C4-2B (cell line): ENCODE data around the gene ZFYVE26.

ENCODE experiments used
- H3K27ac ChIP-seq: fragments of 450-650 bp; 2 replicates; pipeline ENCODE4 v1.5.1; 2017
- CTCF ChIP-seq: fragments of 450-650 bp; conservative IDR thresholded peaks from 2 replicates; pipeline ENCODE4 v1.5.1; 2017; ENCODE audit warnings: mild to moderate bottlenecking
- ZFX ChIP-seq: fragments of 450-650 bp; IDR thresholded peaks from 2 replicates; pipeline ENCODE4 v1.6.1; 2017

ZFYVE26 gene

GRCh38 chr14:67765192-67765834, 51.1 kb downstream of the ZFYVE26 start:
- H3K27ac ChIP-seq, result no peak overlapping the region
- TF ChIP-seq ZFX, result no peak
- TF ChIP-seq CTCF, result no peak

DNA sequence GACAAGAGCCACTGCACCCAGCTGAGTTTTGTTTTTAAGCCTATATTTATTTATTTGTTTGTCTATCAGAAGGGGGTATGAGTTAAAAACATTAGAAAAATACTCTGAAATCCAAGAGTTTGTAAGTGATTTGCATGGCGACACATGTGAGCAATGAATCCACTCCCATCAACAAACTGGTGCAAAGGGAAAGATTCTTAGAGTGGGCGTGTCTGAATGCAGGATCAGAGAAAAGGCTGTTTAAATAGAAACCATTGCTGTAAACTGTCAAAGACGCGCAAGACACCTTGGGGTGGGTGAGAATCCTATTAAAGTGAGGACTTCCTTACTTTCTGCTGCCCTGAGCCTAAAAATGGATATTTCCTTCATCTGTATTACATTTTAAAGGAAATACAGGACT, 51.9 kb downstream of the ZFYVE26 start:
- no peak for TF ChIP-seq CTCF
- no peak for TF ChIP-seq ZFX
- H3K27ac ChIP-seq, result no peak overlapping the region

DNA sequence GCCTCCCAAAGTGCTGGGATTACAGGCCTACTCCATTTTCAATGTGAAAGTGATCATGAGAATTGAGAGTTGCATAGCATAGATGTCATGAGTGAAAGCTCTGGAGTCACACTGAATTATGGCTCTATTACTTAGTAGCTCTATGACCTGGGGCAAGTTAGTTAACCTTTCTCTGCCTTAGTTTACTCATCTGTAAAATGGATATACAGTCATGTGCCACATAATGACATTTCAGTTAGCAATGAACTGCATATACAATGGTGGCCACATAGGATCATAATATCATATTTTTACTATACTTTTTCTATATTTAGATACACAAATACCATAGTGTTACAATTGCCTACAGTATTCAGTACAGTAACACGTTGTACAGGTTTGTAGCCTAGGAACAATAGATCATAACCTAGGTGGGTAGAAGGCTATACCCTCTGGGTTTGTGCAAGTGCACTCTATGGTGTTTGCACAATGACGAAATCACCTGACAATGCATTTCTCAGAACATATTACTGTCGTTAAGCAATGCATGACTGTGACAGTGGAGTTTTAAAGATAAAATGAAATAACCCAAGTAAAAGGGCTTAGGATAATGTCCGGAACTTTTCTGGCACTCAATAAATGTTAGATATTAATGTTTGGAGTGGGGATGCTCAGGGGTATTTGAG, 53.1 kb downstream of the ZFYVE26 start:
- TF ChIP-seq ZFX (no peak), CTCF (no peak)
- no peak overlapping the region for H3K27ac ChIP-seq

GRCh38 chr14:67762051-67762450, 54.3 kb downstream of the ZFYVE26 start:
- TF ChIP-seq ZFX (no peak), CTCF (no peak)
- no peak overlapping the region for H3K27ac ChIP-seq

DNA sequence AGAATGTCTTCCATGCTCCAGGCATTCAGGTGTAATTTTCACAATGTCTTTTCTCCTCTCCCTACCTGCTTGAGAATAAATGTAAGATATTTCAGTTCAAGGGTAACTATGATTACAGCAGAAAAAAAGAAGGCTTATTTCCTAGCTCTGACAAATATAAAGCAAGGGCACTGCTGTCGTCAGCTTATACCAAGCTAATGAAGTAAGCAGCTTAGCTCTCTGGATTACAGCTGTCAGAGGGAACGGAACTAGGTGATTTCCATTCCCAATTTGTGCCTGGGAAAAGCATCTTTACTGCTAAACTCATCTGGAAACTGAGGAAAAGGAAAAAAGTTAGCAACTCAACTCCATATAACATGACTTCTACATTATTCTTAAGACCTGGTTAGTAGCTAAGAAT, 56.5 kb downstream of the ZFYVE26 start:
- H3K27ac ChIP-seq, result no peak overlapping the region
- no peak for TF ChIP-seq ZFX
- no peak for TF ChIP-seq CTCF

- H3K27ac ChIP-seq, result no peak overlapping the region
- TF ChIP-seq ZFX (no peak), CTCF (no peak)
These were observed 59.2 kb downstream of the ZFYVE26 start for GRCh38 chr14:67757175-67757574.

GRCh38 chr14:67756496-67756895, 59.9 kb downstream of the ZFYVE26 start:
- H3K27ac ChIP-seq, result no peak overlapping the region
- TF ChIP-seq CTCF, result no peak
- no peak for TF ChIP-seq ZFX
